Liver (tissue), 3 donors: ENCODE measurements around the gene MEF2D.

Experiments used
- ATF3 ChIP-seq: IDR thresholded peaks from 2 replicates; pipeline ENCODE4 v1.6.1; 2016; ENCODE audit warnings: antibody characterized with exemption
- GABPA ChIP-seq, 2 donors: IDR thresholded peaks in 1 of 2; conservative IDR thresholded peaks in 1 of 2; 2 replicates each; pipeline ENCODE4 v1.6.1; 2016; ENCODE audit warnings: antibody characterized with exemption in 2 of 2, mild to moderate bottlenecking in 1 of 2, moderate library complexity in 1 of 2
- HNF4A ChIP-seq, 2 donors: conservative IDR thresholded peaks; 2 replicates each; pipeline ENCODE4 v1.6.1; 2016; ENCODE audit warnings: antibody characterized with exemption in 2 of 2, mild to moderate bottlenecking in 2 of 2
- MAX ChIP-seq: IDR thresholded peaks from 2 replicates; pipeline ENCODE4 v1.6.1; 2016; ENCODE audit warnings: antibody characterized with exemption
- RAD21 ChIP-seq, 2 donors: IDR thresholded peaks; 2 replicates each; pipeline ENCODE4 v1.6.1; 2016; ENCODE audit warnings: antibody characterized with exemption in 2 of 2, mild to moderate bottlenecking in 2 of 2
- TAF1 ChIP-seq: conservative IDR thresholded peaks from 2 replicates; pipeline ENCODE4 v1.6.1; 2016; ENCODE audit warnings: antibody characterized with exemption, mild to moderate bottlenecking
- YY1 ChIP-seq: IDR thresholded peaks from 2 replicates; pipeline ENCODE4 v1.6.1; 2016; ENCODE audit warnings: antibody characterized with exemption, mild to moderate bottlenecking
- TF ChIP-seq, protein P1 (sequence below): fragments of 150-350 bp; IDR thresholded peaks from 2 replicates; pipeline ENCODE4 v1.5.1; 2017; ENCODE audit warnings: improper control_type of control experiment, low read depth, low read length; ENCODE audit not compliant: missing input control
- donor health status: healthy.
- donor health status: healthy.

GRCh38 chr1:156547434-156547833 lies 46.9 kb upstream of the MEF2D start:
- TF ChIP-seq, protein P1, sequence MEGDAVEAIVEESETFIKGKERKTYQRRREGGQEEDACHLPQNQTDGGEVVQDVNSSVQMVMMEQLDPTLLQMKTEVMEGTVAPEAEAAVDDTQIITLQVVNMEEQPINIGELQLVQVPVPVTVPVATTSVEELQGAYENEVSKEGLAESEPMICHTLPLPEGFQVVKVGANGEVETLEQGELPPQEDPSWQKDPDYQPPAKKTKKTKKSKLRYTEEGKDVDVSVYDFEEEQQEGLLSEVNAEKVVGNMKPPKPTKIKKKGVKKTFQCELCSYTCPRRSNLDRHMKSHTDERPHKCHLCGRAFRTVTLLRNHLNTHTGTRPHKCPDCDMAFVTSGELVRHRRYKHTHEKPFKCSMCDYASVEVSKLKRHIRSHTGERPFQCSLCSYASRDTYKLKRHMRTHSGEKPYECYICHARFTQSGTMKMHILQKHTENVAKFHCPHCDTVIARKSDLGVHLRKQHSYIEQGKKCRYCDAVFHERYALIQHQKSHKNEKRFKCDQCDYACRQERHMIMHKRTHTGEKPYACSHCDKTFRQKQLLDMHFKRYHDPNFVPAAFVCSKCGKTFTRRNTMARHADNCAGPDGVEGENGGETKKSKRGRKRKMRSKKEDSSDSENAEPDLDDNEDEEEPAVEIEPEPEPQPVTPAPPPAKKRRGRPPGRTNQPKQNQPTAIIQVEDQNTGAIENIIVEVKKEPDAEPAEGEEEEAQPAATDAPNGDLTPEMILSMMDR, result no peak
- TF ChIP-seq YY1, result no peak
- no peak for TF ChIP-seq MAX
- no peak for TF ChIP-seq TAF1
- no peak for TF ChIP-seq GABPA (IDR thresholded peaks at IDR 0.05 in 1 of 2, conservative IDR thresholded peaks at IDR 0.05 in 1 of 2)
- no peak for TF ChIP-seq RAD21 (IDR thresholded peaks at IDR 0.05)
- no peak for TF ChIP-seq ATF3
- no peak for TF ChIP-seq HNF4A (conservative IDR thresholded peaks at IDR 0.05)
